ENCODE data around the gene PPFIA3.

PPFIA3 gene

GRCh38 chr19:49152119-49152550, 32.8 kb downstream of the PPFIA3 start:
- no peak for TF ChIP-seq CTCF (conservative IDR thresholded peaks at IDR 0.05; ENCODE audit: low read depth, low read length)
- no peak overlapping the region for H3K4me3 ChIP-seq (ENCODE audit: low read length)
- no peak for DNase-seq (ENCODE audit: low read depth)

- H3K4me3 ChIP-seq (ENCODE audit: low read length), result no peak overlapping the region
- DNase-seq (ENCODE audit: low read depth), result no peak
- no peak for TF ChIP-seq CTCF (conservative IDR thresholded peaks at IDR 0.05; ENCODE audit: low read depth, low read length)
These were observed 33.9 kb downstream of the PPFIA3 start for GRCh38 chr19:49153167-49153809.

GRCh38 chr19:49154279-49154678, 34.9 kb downstream of the PPFIA3 start:
- TF ChIP-seq CTCF (conservative IDR thresholded peaks at IDR 0.05; ENCODE audit: low read depth, low read length), result no peak
- no peak overlapping the region for H3K4me3 ChIP-seq (ENCODE audit: low read length)
- no peak for DNase-seq (ENCODE audit: low read depth)

- TF ChIP-seq CTCF (conservative IDR thresholded peaks at IDR 0.05; ENCODE audit: low read depth, low read length), result no peak
- DNase-seq (ENCODE audit: low read depth), result no peak
- no peak within 1 kb of the TSS for H3K4me3 ChIP-seq (ENCODE audit: low read length)
These were observed 35.9 kb downstream of the PPFIA3 start, which contains the start of gene HRC for GRCh38 chr19:49155005-49155819. Gene HRC (minus strand): TSS chr19:49155396. CDS start chr19:49155237, 159 bp downstream.

- TF ChIP-seq CTCF (conservative IDR thresholded peaks at IDR 0.05; ENCODE audit: low read depth, low read length), result no peak
- no peak for DNase-seq (ENCODE audit: low read depth)
- no peak overlapping the region for H3K4me3 ChIP-seq (ENCODE audit: low read length)
These were observed 36.5 kb downstream of the PPFIA3 start for GRCh38 chr19:49155820-49156346.

GRCh38 chr19:49157445-49158224, 38.3 kb downstream of the PPFIA3 start, which contains the start of gene TRPM4:
Gene TRPM4 (plus strand): TSS chr19:49157792. CDS start chr19:49157867, 75 bp downstream.
- peak within 1 kb of the TSS; percentile 78 for H3K4me3 ChIP-seq (ENCODE audit: low read length)
- DNase-seq (ENCODE audit: low read depth), result no peak
- no peak for TF ChIP-seq CTCF (conservative IDR thresholded peaks at IDR 0.05; ENCODE audit: low read depth, low read length)
